IMR-90 (cell line): ENCODE results near the gene FAAP20.

Experiments
- CTCF ChIP-seq: conservative IDR thresholded peaks from 2 replicates; pipeline ENCODE4 v1.5.1; 2012; ENCODE audit warnings: mild to moderate bottlenecking, low read depth, low read length, improper control_type of control experiment
- POLR2A ChIP-seq: IDR thresholded peaks from 2 replicates; pipeline ENCODE4 v1.6.1; 2012; ENCODE audit warnings: mild to moderate bottlenecking, low read depth, low read length
- RAD21 ChIP-seq: IDR thresholded peaks from 2 replicates; pipeline ENCODE4 v1.6.1; 2012; ENCODE audit warnings: low read length, improper control_type of control experiment
- USF2 ChIP-seq: fragments of 150-350 bp; IDR thresholded peaks from 2 replicates; pipeline ENCODE4 v1.6.1; 2017; ENCODE audit warnings: mild to moderate bottlenecking, antibody characterized with exemption, low read length, low read depth

- TF ChIP-seq CTCF: no peak
- no peak for TF ChIP-seq USF2
- TF ChIP-seq RAD21: no peak
- no peak for TF ChIP-seq POLR2A
Measured at GRCh38 chr1:2155788-2156187, 38.8 kb downstream of the FAAP20 start.
